HEK293T (cell line): ENCODE measurements around the gene TMEM79.

ENCODE experiments used
- BHLHE40 ChIP-seq: fragments of 450-650 bp; IDR thresholded peaks from 2 replicates; pipeline ENCODE4 v1.6.1; 2016; ENCODE audit warnings: mild to moderate bottlenecking, moderate library complexity, borderline replicate concordance
- CTBP1 ChIP-seq: fragments of 450-650 bp; IDR thresholded peaks from 2 replicates; pipeline ENCODE4 v1.6.1; 2016; ENCODE audit warnings: borderline replicate concordance
- ELF4 ChIP-seq: fragments of 450-650 bp; IDR thresholded peaks from 2 replicates; pipeline ENCODE4 v1.6.1; 2017; ENCODE audit warnings: antibody characterized with exemption
- FOXA1 ChIP-seq: fragments of 450-650 bp; IDR thresholded peaks from 2 replicates; pipeline ENCODE4 v1.6.1; 2016; ENCODE audit warnings: mild to moderate bottlenecking
- FOXK2 ChIP-seq: fragments of 450-650 bp; IDR thresholded peaks from 2 replicates; pipeline ENCODE4 v1.6.1; 2016; ENCODE audit warnings: mild to moderate bottlenecking
- FOXM1 ChIP-seq: fragments of 450-650 bp; IDR thresholded peaks from 2 replicates; pipeline ENCODE4 v1.6.1; 2017; ENCODE audit warnings: mild to moderate bottlenecking, borderline replicate concordance
- HDGF ChIP-seq: fragments of 450-650 bp; IDR thresholded peaks from 2 replicates; pipeline ENCODE4 v1.6.1; 2017; ENCODE audit warnings: antibody characterized with exemption, borderline replicate concordance
- L3MBTL2 ChIP-seq: fragments of 450-650 bp; conservative IDR thresholded peaks from 2 replicates; pipeline ENCODE4 v1.6.1; 2016; ENCODE audit warnings: mild to moderate bottlenecking
- NFRKB ChIP-seq: fragments of 450-650 bp; IDR thresholded peaks from 2 replicates; pipeline ENCODE4 v1.6.1; 2016; ENCODE audit warnings: mild to moderate bottlenecking, moderate library complexity
- SP1 ChIP-seq: fragments of 450-650 bp; IDR thresholded peaks from 2 replicates; pipeline ENCODE4 v1.6.1; 2017
- TARDBP ChIP-seq: fragments of 450-650 bp; IDR thresholded peaks from 2 replicates; pipeline ENCODE4 v1.6.1; 2016
- ZNF384 ChIP-seq: fragments of 450-650 bp; IDR thresholded peaks from 2 replicates; pipeline ENCODE4 v1.6.1; 2016
- TF ChIP-seq, protein P1 (sequence below): fragments of 450-650 bp; IDR thresholded peaks from 2 replicates; pipeline ENCODE4 v1.6.1; 2016

DNA sequence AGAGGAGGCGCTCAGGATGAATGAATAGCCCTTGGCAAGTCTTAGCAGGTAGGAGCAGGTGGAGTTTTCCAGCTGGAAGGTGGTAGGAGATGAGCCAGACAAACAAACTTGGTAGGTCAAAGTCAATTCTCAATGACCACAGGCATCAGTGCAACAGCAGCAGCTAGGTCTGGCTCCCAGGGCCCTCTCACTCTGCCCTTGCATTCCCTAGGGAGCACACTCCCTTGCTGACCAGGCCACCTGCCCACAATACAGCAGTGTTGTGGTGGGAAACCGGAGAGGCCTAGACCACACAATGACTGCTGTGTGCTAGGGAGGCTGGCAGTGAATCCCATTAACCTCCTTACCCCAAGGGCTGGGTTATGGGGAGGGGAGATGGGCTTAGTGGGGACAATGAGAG is 23.2 kb upstream of the TMEM79 start:
- TF ChIP-seq ELF4 (no peak), L3MBTL2 (no peak), ZNF384 (no peak), TARDBP (no peak), CTBP1 (no peak), BHLHE40 (no peak), FOXK2 (no peak), FOXM1 (no peak), NFRKB (no peak), HDGF (no peak), SP1 (no peak), FOXA1 (no peak)
- TF ChIP-seq, protein P1, sequence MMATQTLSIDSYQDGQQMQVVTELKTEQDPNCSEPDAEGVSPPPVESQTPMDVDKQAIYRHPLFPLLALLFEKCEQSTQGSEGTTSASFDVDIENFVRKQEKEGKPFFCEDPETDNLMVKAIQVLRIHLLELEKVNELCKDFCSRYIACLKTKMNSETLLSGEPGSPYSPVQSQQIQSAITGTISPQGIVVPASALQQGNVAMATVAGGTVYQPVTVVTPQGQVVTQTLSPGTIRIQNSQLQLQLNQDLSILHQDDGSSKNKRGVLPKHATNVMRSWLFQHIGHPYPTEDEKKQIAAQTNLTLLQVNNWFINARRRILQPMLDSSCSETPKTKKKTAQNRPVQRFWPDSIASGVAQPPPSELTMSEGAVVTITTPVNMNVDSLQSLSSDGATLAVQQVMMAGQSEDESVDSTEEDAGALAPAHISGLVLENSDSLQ, result no peak
